Measurements from ENCODE around the gene CLK3. TPM values are rescaled to one million over a fixed set of nuclear protein-coding genes. Genes with fewer than 3 reads are reported as not detected.

Gene CLK3
- total RNA-seq (30.8 and 43.1 TPM in 2 replicates), polyA plus RNA-seq (39.9 and 41.4 TPM in 2 replicates), polyA minus RNA-seq (ENCODE audit: low replicate concordance) (145 and 250 TPM in 2 replicates)
- polyA plus RNA-seq (2012), result 40.8 and 43.5 TPM in 2 replicates

DNA sequence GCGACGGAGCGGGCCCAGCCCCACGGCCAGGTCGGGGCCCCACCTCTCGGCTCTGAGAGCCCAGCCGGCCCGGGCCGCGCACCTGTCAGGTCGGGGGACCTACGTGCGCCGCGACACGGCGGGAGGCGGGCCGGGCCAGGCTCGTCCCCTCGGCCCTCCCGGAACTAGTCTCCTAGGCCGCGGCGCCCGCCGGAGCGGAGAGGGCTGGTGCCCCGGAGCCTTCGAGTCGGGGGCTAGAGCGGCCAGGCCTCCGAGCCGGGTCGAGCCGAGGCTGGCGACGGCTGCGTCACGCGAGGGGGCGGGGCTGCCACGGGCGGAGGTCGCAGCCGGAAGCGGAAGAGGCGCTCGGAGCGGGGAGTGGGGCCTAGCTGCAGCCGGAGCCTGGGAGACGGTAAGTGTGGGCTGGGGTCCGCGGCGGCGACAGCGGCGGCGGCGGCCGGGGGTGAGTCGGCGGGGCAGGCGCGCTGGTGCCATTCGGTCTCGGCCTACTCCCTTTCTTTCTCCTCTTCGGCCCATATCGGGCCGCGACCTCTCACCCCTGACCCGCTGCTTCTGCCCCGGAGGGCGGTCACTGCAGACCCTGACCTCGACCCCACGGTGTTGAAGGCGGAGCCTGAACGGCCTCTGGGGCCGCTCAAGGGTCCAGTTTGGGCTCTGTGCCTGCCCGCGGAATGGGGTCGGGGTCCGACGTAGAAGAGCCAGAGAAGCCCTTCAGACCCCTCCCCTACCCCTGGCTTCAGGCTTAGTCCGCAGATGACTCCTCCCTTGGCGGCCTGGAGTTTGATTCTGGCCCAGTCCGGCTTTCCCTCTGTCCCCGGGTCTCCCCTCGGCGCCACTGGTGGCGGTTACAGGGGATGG lies at the start of gene CLK3:
Gene CLK3 (plus strand): TSS at position 329 of the 858 bp plus-strand sequence. CDS start 3,361 bp downstream, outside the sequence.
- H3K4me3 ChIP-seq (replicated peaks in 1 of 4; ENCODE audit: control extremely low read depth in 1 of 4, insufficient read depth in 1 of 4, low read depth in 3 of 4, low read length in 4 of 4), result peak within 1 kb of the TSS; percentile 86 to 100 (median 96)
- peaks cover 5% of the 10 kb centered on the region for H4K20me1 ChIP-seq (ENCODE audit: control insufficient read depth, extremely low read depth, insufficient read depth, low read length)
- peaks cover 5% of the 10 kb centered on the region for H3K4me1 ChIP-seq (ENCODE audit: control insufficient read depth, extremely low read depth, insufficient read depth, low read length)
- peak within 1 kb of the TSS; percentile 50 for H2AFZ ChIP-seq (ENCODE audit: low read length)
- H3K27me3 ChIP-seq (ENCODE audit: control insufficient read depth, insufficient read depth, low read length), result peaks cover 17% of the 10 kb centered on the region
- no peak for TF ChIP-seq EZH2 (IDR thresholded peaks at IDR 0.05; ENCODE audit: low read length, missing control alignments)
- TF ChIP-seq, protein P1, sequence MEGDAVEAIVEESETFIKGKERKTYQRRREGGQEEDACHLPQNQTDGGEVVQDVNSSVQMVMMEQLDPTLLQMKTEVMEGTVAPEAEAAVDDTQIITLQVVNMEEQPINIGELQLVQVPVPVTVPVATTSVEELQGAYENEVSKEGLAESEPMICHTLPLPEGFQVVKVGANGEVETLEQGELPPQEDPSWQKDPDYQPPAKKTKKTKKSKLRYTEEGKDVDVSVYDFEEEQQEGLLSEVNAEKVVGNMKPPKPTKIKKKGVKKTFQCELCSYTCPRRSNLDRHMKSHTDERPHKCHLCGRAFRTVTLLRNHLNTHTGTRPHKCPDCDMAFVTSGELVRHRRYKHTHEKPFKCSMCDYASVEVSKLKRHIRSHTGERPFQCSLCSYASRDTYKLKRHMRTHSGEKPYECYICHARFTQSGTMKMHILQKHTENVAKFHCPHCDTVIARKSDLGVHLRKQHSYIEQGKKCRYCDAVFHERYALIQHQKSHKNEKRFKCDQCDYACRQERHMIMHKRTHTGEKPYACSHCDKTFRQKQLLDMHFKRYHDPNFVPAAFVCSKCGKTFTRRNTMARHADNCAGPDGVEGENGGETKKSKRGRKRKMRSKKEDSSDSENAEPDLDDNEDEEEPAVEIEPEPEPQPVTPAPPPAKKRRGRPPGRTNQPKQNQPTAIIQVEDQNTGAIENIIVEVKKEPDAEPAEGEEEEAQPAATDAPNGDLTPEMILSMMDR (conservative IDR thresholded peaks at IDR 0.05 in 1 of 2, IDR thresholded peaks at IDR 0.05 in 1 of 2; ENCODE audit: low read depth in 1 of 2, low read length in 2 of 2), result no peak
- peaks cover 11% of the 10 kb centered on the region for H3K36me3 ChIP-seq (ENCODE audit: control insufficient read depth, insufficient read depth, low read length)
- H3K27ac ChIP-seq (ENCODE audit: insufficient read depth, low read length), result peak within 1 kb of the TSS; percentile 95
- no peaks in the 10 kb centered on the region for H3K9me3 ChIP-seq (ENCODE audit: control insufficient read depth, insufficient read depth, low read depth, low read length)
- peak within 1 kb of the TSS; percentile 95 for H3K4me2 ChIP-seq (ENCODE audit: extremely low read depth, insufficient read depth, low read length)
- H3K79me2 ChIP-seq (ENCODE audit: control insufficient read depth, insufficient read depth, low read length), result peaks cover 49% of the 10 kb centered on the region
- H3K9ac ChIP-seq (ENCODE audit: insufficient read depth, low read length), result peak within 1 kb of the TSS; percentile 97
- peak; percentile 88 to 93 for DNase-seq (ENCODE audit: low read depth in 2 of 2)

GRCh38 chr15:74568594-74568993 lies 47.0 kb upstream of the CLK3 start:
- no peak for DNase-seq (ENCODE audit: low read depth in 2 of 2)
- Histone ChIP-seq H3K36me3 (ENCODE audit: control insufficient read depth, insufficient read depth, low read length) (no peaks in the 10 kb centered on the region), H3K4me2 (ENCODE audit: extremely low read depth, insufficient read depth, low read length) (no peak overlapping the region), H3K27ac (ENCODE audit: insufficient read depth, low read length) (no peak overlapping the region), H3K27me3 (ENCODE audit: control insufficient read depth, insufficient read depth, low read length) (no peaks in the 10 kb centered on the region), H3K4me3 (replicated peaks in 1 of 4; ENCODE audit: control extremely low read depth in 1 of 4, insufficient read depth in 1 of 4, low read depth in 3 of 4, low read length in 4 of 4) (no peak overlapping the region), H3K79me2 (ENCODE audit: control insufficient read depth, insufficient read depth, low read length) (no peaks in the 10 kb centered on the region), H4K20me1 (ENCODE audit: control insufficient read depth, extremely low read depth, insufficient read depth, low read length) (no peaks in the 10 kb centered on the region), H3K9me3 (ENCODE audit: control insufficient read depth, insufficient read depth, low read depth, low read length) (no peaks in the 10 kb centered on the region), H3K9ac (ENCODE audit: insufficient read depth, low read length) (no peak overlapping the region), H2AFZ (ENCODE audit: low read length) (no peak overlapping the region), H3K4me1 (ENCODE audit: control insufficient read depth, extremely low read depth, insufficient read depth, low read length) (peaks cover 6% of the 10 kb centered on the region)
- TF ChIP-seq, protein P1 (conservative IDR thresholded peaks at IDR 0.05 in 1 of 2, IDR thresholded peaks at IDR 0.05 in 1 of 2; ENCODE audit: low read depth in 1 of 2, low read length in 2 of 2), result no peak
- TF ChIP-seq EZH2 (IDR thresholded peaks at IDR 0.05; ENCODE audit: low read length, missing control alignments), result no peak

DNA sequence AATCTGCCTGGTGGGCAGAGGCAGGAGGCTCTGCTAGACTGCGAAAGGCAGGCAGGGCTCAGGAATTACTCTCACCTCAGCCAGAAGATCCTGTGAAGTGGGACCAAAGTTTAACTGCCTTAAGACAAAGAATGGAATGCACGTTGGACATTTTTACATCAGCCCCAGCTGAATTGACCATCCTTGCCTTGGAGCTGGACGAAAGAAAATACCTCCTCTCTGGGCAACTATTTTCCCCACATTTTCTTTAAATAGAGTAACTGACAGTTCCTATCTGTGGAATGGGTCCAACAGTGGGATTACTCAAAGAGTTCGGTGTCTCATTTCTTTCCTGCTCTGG lies 45.9 kb upstream of the CLK3 start:
- no peaks in the 10 kb centered on the region for H3K36me3 ChIP-seq (ENCODE audit: control insufficient read depth, insufficient read depth, low read length)
- H3K9ac ChIP-seq (ENCODE audit: insufficient read depth, low read length), result no peak overlapping the region
- DNase-seq (ENCODE audit: low read depth in 2 of 2), result no peak
- peaks cover 6% of the 10 kb centered on the region for H3K4me1 ChIP-seq (ENCODE audit: control insufficient read depth, extremely low read depth, insufficient read depth, low read length)
- H3K9me3 ChIP-seq (ENCODE audit: control insufficient read depth, insufficient read depth, low read depth, low read length), result no peaks in the 10 kb centered on the region
- no peak overlapping the region for H3K4me2 ChIP-seq (ENCODE audit: extremely low read depth, insufficient read depth, low read length)
- no peak overlapping the region for H3K27ac ChIP-seq (ENCODE audit: insufficient read depth, low read length)
- H2AFZ ChIP-seq (ENCODE audit: low read length), result no peak overlapping the region
- H3K79me2 ChIP-seq (ENCODE audit: control insufficient read depth, insufficient read depth, low read length), result no peaks in the 10 kb centered on the region
- no peak for TF ChIP-seq EZH2 (IDR thresholded peaks at IDR 0.05; ENCODE audit: low read length, missing control alignments)
- TF ChIP-seq, protein P1 (conservative IDR thresholded peaks at IDR 0.05 in 1 of 2, IDR thresholded peaks at IDR 0.05 in 1 of 2; ENCODE audit: low read depth in 1 of 2, low read length in 2 of 2), result no peak
- no peak overlapping the region for H3K4me3 ChIP-seq (replicated peaks in 1 of 4; ENCODE audit: control extremely low read depth in 1 of 4, insufficient read depth in 1 of 4, low read depth in 3 of 4, low read length in 4 of 4)
- no peaks in the 10 kb centered on the region for H3K27me3 ChIP-seq (ENCODE audit: control insufficient read depth, insufficient read depth, low read length)
- no peaks in the 10 kb centered on the region for H4K20me1 ChIP-seq (ENCODE audit: control insufficient read depth, extremely low read depth, insufficient read depth, low read length)
